ENCODE data around the gene SLC6A18. TPM values are rescaled to one million over a fixed set of nuclear protein-coding genes. Genes with fewer than 3 reads are reported as not detected.
A peak's percentile ranks its signal among the peaks of the same experiment; 100 is the strongest.

Gene SLC6A18
- total and polyA plus RNA-seq, 2 of the 13 experiments (the other 11 are each of a cell fraction or from before 2014, with no cell fraction given) = not detected

DNA sequence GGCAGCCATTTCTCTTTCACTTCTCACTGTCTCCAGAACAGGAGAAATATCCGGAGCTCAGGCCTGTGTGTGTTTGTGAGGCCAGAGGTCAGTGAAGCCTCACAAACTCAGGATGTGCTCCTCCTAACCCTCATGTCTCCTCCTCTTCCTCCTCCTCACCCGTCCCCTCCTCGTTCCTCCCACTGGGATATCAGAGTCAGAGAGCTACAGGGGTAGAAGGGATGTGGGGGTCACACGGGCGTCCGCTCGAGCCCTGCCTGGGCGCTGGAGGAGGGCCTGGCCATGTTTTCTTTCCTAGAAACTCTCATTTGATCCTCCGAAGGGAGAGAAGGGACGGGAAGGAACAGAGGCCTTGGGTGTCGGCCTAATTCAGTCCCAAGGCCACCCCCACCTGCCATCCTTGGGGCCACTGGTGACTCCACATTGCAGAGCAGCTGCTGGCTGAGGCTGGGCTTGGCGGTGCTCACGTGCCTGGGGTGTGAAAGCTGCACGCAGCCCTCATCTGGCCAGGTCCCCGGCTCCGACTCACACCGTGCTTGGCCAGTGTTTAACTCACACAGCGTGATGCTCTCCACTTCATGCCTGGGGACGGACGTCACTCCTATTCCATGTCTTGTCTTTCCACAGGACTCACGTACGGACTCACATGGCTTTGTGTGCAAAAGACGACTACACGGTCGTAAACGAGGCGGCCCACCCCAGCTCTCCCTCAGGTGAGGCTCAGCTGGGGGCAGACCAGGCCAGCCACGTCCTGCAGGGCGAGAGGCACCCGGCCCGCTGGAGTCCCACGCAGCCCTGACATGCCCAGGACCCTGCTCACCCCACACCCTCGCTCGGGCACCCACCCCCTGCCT, 46.4 kb upstream of the SLC6A18 start (continued):
- TF ChIP-seq GABPB1 (CRISPR knock-in tag; IDR thresholded peaks at IDR 0.05) = peak; percentile 41; the same call in 1 of the 2 replicates
- peak; percentile 47 for TF ChIP-seq MED8 (CRISPR knock-in tag; IDR thresholded peaks at IDR 0.05; ENCODE audit: insufficient replicate concordance)
- peak; percentile 22; the same call in 1 of the 2 replicates for TF ChIP-seq HDAC1 (CRISPR knock-in tag; IDR thresholded peaks at IDR 0.05)
- peak; percentile 55; the same call in 1 of the 2 replicates for TF ChIP-seq SALL1 (CRISPR knock-in tag; IDR thresholded peaks at IDR 0.05)
- TF ChIP-seq AKAP8 (CRISPR knock-in tag; IDR thresholded peaks at IDR 0.05) = peak; percentile 31; the same call in 1 of the 2 replicates
- TF ChIP-seq, protein P1, sequence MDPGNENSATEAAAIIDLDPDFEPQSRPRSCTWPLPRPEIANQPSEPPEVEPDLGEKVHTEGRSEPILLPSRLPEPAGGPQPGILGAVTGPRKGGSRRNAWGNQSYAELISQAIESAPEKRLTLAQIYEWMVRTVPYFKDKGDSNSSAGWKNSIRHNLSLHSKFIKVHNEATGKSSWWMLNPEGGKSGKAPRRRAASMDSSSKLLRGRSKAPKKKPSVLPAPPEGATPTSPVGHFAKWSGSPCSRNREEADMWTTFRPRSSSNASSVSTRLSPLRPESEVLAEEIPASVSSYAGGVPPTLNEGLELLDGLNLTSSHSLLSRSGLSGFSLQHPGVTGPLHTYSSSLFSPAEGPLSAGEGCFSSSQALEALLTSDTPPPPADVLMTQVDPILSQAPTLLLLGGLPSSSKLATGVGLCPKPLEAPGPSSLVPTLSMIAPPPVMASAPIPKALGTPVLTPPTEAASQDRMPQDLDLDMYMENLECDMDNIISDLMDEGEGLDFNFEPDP (CRISPR knock-in tag; conservative IDR thresholded peaks at IDR 0.05) = no peak
- TF ChIP-seq SETDB1 (CRISPR knock-in tag; IDR thresholded peaks at IDR 0.05; ENCODE audit: borderline replicate concordance) = no peak
- peak; percentile 42; the same call in 1 of the 2 replicates for TF ChIP-seq GATAD2A (CRISPR knock-in tag; IDR thresholded peaks at IDR 0.05)
- 0 out of 2 replicates have a peak, but pooled peaks have one; percentile 67 for TF ChIP-seq ZNF564 (CRISPR knock-in tag; IDR thresholded peaks at IDR 0.05)
- TF ChIP-seq ZNF160 (CRISPR knock-in tag; IDR thresholded peaks at IDR 0.05) = peak; percentile 11; the same call in 1 of the 2 replicates
- TF ChIP-seq, protein P2, sequence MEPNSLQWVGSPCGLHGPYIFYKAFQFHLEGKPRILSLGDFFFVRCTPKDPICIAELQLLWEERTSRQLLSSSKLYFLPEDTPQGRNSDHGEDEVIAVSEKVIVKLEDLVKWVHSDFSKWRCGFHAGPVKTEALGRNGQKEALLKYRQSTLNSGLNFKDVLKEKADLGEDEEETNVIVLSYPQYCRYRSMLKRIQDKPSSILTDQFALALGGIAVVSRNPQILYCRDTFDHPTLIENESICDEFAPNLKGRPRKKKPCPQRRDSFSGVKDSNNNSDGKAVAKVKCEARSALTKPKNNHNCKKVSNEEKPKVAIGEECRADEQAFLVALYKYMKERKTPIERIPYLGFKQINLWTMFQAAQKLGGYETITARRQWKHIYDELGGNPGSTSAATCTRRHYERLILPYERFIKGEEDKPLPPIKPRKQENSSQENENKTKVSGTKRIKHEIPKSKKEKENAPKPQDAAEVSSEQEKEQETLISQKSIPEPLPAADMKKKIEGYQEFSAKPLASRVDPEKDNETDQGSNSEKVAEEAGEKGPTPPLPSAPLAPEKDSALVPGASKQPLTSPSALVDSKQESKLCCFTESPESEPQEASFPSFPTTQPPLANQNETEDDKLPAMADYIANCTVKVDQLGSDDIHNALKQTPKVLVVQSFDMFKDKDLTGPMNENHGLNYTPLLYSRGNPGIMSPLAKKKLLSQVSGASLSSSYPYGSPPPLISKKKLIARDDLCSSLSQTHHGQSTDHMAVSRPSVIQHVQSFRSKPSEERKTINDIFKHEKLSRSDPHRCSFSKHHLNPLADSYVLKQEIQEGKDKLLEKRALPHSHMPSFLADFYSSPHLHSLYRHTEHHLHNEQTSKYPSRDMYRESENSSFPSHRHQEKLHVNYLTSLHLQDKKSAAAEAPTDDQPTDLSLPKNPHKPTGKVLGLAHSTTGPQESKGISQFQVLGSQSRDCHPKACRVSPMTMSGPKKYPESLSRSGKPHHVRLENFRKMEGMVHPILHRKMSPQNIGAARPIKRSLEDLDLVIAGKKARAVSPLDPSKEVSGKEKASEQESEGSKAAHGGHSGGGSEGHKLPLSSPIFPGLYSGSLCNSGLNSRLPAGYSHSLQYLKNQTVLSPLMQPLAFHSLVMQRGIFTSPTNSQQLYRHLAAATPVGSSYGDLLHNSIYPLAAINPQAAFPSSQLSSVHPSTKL (CRISPR knock-in tag; IDR thresholded peaks at IDR 0.05) = peak; percentile 28; the same call in 1 of the 2 replicates
- TF ChIP-seq MXD4 (CRISPR knock-in tag; IDR thresholded peaks at IDR 0.05) = 0 out of 2 replicates have a peak, but pooled peaks have one; percentile 45
- TF ChIP-seq FOSL2 (CRISPR knock-in tag; IDR thresholded peaks at IDR 0.05) = peak; percentile 52
- no peak for TF ChIP-seq STAG1 (CRISPR knock-in tag; IDR thresholded peaks at IDR 0.05)
- TF ChIP-seq, protein P3, sequence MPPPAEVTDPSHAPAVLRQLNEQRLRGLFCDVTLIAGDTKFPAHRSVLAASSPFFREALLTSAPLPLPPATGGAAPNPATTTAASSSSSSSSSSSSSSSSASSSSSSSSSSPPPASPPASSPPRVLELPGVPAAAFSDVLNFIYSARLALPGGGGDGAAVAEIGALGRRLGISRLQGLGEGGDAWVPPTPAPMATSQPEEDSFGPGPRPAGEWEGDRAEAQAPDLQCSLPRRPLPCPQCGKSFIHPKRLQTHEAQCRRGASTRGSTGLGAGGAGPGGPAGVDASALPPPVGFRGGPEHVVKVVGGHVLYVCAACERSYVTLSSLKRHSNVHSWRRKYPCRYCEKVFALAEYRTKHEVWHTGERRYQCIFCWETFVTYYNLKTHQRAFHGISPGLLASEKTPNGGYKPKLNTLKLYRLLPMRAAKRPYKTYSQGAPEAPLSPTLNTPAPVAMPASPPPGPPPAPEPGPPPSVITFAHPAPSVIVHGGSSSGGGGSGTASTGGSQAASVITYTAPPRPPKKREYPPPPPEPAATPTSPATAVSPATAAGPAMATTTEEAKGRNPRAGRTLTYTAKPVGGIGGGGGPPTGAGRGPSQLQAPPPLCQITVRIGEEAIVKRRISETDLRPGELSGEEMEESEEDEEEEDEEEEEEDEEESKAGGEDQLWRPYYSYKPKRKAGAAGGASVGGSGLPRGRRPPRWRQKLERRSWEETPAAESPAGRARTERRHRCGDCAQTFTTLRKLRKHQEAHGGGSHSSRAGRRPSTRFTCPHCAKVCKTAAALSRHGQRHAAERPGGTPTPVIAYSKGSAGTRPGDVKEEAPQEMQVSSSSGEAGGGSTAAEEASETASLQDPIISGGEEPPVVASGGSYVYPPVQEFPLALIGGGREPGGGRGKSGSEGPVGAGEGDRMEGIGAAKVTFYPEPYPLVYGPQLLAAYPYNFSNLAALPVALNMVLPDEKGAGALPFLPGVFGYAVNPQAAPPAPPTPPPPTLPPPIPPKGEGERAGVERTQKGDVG (CRISPR knock-in tag; IDR thresholded peaks at IDR 0.05; ENCODE audit: borderline replicate concordance) = peak; percentile 72; the same call in 1 of the 2 replicates
- TF ChIP-seq, protein P4, sequence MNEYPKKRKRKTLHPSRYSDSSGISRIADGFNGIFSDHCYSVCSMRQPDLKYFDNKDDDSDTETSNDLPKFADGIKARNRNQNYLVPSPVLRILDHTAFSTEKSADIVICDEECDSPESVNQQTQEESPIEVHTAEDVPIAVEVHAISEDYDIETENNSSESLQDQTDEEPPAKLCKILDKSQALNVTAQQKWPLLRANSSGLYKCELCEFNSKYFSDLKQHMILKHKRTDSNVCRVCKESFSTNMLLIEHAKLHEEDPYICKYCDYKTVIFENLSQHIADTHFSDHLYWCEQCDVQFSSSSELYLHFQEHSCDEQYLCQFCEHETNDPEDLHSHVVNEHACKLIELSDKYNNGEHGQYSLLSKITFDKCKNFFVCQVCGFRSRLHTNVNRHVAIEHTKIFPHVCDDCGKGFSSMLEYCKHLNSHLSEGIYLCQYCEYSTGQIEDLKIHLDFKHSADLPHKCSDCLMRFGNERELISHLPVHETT (CRISPR knock-in tag; conservative IDR thresholded peaks at IDR 0.05) = no peak
- TF ChIP-seq NR2F1 (CRISPR knock-in tag; IDR thresholded peaks at IDR 0.05) = 0 out of 4 replicates have a peak, but pooled peaks of 1 of the 2 experiments have one; percentile 28
- peak; percentile 74; the same call in 1 of the 2 replicates for TF ChIP-seq KLF15 (CRISPR knock-in tag; IDR thresholded peaks at IDR 0.05; ENCODE audit: borderline replicate concordance)

Measured in HepG2 (cell line).